ENCODE measurements around the gene RAD21L1.
"Not testable (repeated sequence)": the region's sequence is repeated elsewhere in the genome, so short reads cannot be mapped to it uniquely, and the experiment has no call there.

RAD21L1 gene

DNA sequence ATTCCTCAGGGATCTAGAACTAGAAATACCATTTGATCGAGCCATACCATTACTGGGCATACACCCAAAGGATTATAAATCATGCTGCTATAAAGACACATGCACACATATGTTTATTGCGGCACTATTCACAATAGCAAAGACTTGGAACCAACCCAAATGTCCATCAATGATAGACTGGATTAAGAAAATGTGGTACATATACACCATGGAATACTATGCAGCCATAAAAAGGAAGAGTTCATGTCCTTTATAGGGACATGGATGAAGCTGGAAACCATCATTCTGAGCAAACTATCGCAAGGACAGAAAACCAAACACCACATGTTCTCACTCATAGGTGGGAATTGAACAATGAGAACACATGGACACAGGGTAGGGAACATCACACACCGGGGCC, 3.1 kb upstream of the RAD21L1 start:
- H3K27ac ChIP-seq = not testable (repeated sequence)

DNA sequence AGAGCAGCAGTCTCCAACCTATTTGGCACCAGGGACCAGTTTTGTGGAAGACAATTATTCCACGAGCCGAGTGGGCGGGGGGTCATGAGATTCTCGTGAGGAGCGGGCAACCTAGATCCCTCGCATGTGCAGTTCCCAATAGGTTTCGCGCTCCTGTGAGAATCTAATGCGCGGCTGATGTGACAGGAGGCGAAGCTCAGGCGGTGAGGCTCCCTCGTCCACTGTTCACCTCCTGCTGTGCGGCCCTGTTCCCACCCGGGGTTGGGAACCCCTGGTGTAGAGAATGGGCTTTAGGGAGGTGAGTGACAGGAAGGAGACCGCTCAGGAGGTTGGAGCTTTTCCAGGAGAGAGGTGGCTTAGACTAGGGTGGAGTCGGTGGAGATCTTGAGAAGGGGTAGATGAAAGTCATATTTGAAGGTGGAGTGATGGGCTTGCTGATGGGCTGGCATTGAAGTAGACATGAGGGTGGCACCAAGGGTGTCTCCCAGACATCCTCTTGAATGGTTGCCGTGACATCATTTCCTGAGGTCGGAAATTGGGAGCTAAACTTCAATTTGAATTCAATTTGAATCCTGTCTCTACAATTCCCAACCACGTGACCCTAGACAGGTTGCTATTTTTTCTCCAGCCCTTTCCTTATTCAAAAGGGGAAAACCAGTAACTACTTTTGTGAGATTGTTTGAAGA, 1.5 kb upstream of the RAD21L1 start:
- H3K27ac ChIP-seq = no peak overlapping the region
- DNase-seq (ENCODE audit: low read depth, low spot score) = no peak

More for the DNA sequence above, 3.1 kb upstream of the RAD21L1 start:
- DNase-seq (ENCODE audit: low read depth, low spot score) = not testable (repeated sequence)

DNA sequence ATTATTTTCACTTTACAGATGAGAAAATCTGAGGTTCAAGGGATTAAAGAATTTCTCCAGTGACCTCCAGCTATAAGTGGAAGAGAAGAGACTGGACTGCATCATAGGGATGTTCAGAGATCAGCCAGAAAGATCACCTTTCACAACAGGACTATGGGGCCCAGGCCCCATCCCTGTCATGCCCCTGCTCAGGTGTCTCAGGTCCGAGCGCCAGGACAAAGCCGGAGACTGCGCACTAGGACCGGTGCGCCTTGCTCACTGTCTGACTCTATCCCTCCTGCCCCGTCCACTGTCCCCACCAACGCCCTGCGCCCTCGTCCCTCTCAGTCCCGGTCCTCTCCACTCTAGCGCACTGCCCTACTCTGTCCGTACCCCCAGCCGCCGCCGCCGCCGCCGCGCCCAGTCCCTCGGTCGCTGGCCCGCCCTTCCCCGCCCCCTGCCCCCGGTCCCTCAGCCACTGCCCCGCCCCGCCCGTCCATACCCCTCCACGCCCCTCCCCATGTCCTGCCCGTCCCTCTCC, 521 bp upstream of the RAD21L1 start:
- no peak overlapping the region for H3K27ac ChIP-seq
- no peak for DNase-seq (ENCODE audit: low read depth, low spot score)

GRCh38 chr20:1229541-1229940, 3.7 kb downstream of the RAD21L1 start:
- no peak overlapping the region for H3K27ac ChIP-seq
- DNase-seq (ENCODE audit: low read depth, low spot score) = no peak

DNA sequence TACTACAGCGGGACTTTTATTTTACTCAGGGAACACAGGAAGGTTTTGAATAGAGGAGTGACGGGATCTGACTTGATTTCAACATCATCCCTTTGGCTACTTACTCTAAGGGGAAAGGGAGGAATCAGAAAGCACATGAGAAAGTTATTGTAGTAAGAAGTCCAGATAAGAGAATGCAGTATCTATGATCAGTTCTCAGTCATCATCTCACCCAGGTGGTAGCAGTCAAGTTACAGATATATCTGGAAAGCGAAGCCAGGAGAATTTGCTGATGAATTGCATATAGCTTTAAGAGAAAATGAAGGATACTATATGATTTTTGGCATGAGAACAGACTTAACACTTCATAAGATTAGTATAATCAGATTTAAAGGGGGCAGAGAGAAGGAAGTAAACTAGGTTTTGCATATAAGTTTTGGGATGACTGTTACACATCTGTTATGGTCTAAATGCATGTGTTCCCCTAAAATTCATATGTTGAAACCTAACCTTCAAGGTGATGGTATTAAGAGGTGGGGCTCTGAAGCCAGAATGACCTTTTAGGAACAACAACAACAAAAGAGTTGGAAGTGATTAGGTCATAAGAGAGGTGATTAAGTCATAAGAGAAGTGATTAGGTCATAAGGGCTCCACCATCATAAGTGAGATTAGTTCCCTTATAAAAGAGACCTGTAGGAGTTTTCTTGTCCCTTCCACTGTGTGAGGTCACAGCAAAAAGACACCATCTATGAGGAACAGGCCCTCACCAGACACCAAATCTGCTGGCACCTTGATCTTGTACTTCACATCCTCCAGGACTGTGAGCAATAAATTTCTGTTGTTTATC, 6.7 kb downstream of the RAD21L1 start:
- no peak for DNase-seq (ENCODE audit: low read depth, low spot score)
- H3K27ac ChIP-seq = no peak overlapping the region

DNA sequence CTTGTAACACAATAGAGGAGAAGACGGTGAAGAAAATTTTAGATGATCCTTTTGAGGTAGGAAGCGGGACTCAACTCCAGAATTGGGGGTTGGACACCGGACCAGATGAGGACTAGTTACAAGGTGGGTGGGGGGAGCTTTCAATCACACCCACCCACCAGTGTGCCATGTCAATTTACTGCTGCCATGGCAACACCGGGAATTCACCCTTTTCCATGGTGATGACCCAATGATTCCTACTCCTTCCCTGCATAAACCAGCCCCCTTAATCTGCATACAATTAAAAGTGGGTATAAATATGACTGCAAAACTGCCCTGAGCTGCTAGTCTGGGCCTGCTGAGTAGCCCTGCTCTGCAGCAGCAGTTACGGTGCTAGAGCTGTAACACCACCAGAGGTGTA, 14.7 kb downstream of the RAD21L1 start:
- DNase-seq (ENCODE audit: low read depth, low spot score) = no peak
- H3K27ac ChIP-seq = no peak overlapping the region

- no peak for DNase-seq (ENCODE audit: low read depth, low spot score)
- H3K27ac ChIP-seq = no peak overlapping the region
These were observed 15.6 kb downstream of the RAD21L1 start for GRCh38 chr20:1241456-1241855.

GRCh38 chr20:1242099-1242498, 16.3 kb downstream of the RAD21L1 start:
- DNase-seq (ENCODE audit: low read depth, low spot score) = no peak
- H3K27ac ChIP-seq = no peak overlapping the region

GRCh38 chr20:1242530-1242929, 16.7 kb downstream of the RAD21L1 start:
- DNase-seq (ENCODE audit: low read depth, low spot score) = no peak
- H3K27ac ChIP-seq = no peak overlapping the region

DNA sequence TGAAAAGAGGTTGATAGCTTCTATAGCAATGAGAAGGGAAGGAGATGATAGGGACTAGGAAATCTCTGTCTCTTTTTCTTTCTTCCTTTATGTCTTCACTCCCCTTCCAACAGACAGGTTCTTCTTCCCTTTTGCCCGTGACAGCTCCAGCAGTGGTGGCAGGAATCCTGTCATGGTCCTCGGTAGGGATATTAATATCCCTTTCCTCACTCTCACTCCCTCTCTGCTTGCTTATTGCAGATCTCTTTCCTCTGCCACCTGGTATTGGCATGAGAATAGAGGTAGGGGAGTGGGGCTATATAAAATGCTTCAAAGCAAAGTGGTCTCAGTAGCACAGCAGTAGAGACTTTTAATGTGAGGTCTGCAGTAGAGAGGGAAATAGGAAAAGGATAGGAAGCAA, 19.7 kb downstream of the RAD21L1 start:
- H3K27ac ChIP-seq = no peak overlapping the region

GRCh38 chr20:1247689-1248088, 21.8 kb downstream of the RAD21L1 start:
- H3K27ac ChIP-seq = no peak overlapping the region
- DNase-seq (ENCODE audit: low read depth, low spot score) = no peak

More for the DNA sequence above, 19.7 kb downstream of the RAD21L1 start:
- DNase-seq (ENCODE audit: low read depth, low spot score) = no peak

DNA sequence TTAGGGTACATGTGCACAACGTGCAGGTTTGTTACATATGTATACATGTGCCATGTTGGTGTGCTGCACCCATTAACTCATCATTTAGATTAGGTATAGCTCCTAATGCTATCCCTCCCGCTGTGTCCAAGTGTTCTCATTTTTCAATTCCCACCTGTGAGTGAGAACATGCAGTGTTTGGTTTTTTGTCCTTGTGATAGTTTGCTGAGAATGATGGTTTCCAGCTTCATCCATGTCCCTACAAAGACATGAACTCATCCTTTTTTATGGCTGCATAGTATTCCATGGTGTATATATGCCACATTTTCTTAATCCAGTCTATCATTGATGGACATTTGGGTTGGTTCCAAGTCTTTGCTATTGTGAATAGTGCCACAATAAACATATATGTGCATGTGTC, 24.4 kb downstream of the RAD21L1 start:
- not testable (repeated sequence) for H3K27ac ChIP-seq; DNase-seq (ENCODE audit: low read depth, low spot score)

- DNase-seq (ENCODE audit: low read depth, low spot score) = no peak
- no peak overlapping the region for H3K27ac ChIP-seq
These were observed 26.6 kb downstream of the RAD21L1 start for GRCh38 chr20:1252416-1252815.

GRCh38 chr20:1254254-1254653, 28.4 kb downstream of the RAD21L1 start:
- DNase-seq (ENCODE audit: low read depth, low spot score) = no peak
- H3K27ac ChIP-seq = no peak overlapping the region

DNA sequence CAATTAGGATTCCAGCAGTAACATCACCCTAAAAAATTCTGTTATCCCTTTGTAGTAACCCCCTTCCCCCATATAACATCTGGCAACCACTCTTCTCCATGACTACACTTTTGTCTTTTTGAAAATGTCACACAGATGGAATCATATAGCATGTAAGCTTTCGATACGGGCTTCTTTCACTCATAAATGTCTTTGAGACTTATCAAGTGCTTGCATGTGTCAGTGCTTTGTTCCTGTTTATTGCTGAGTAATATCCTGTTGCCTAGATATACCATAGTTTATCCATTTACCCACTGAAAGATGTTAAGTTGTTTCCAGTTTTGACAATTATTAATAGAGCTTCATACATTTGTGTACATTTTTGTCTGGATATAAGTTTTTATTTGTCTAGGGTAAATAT, 29.8 kb downstream of the RAD21L1 start:
- no peak overlapping the region for H3K27ac ChIP-seq
- no peak for DNase-seq (ENCODE audit: low read depth, low spot score)

DNA sequence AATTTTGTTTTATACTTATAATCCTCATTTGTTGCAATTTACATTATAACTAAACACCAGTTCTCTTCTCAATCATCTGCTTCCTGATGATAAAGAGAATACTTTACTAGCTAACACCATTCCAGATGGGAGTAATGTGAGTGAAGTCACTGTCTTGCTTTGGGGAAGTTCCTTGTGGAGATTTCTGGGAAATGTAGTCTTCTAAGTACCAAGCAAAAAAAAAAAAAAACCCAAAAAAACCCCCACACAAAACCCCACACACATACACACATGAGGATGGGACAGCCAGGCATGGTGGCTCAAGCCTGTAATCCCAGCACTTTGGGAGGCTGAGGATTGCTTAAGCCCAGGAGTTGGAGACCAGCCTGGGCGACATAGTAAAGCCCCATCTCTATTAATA, 38.0 kb downstream of the RAD21L1 start:
- no peak overlapping the region for H3K27ac ChIP-seq
- DNase-seq (ENCODE audit: low read depth, low spot score) = no peak

DNA sequence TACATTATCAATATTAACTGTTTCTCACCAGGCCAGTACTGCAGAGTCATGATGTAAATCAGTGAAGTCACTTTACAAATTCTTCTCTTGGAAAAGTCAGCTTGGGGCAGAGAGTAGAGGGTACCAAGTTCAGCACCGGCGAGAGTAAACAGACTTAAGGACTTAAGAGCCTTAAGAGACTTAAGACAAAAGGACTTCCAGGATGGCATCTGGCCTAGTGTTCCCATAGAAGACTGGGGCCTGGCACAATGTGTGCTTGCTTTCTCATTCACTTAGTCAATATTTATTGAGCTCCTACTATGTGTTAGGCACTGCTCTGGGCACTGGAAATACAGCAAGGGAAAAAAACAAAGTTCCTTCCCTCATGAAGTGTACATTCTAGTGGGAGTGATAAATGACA, 38.9 kb downstream of the RAD21L1 start:
- DNase-seq (ENCODE audit: low read depth, low spot score) = no peak
- no peak overlapping the region for H3K27ac ChIP-seq

GRCh38 chr20:1265226-1265915, 39.5 kb downstream of the RAD21L1 start:
- no peak for DNase-seq (ENCODE audit: low read depth, low spot score)
- no peak overlapping the region for H3K27ac ChIP-seq

- H3K27ac ChIP-seq = no peak overlapping the region
- DNase-seq (ENCODE audit: low read depth, low spot score) = no peak
These were observed 40.0 kb downstream of the RAD21L1 start for GRCh38 chr20:1265916-1266166.

- no peak for DNase-seq (ENCODE audit: low read depth, low spot score)
These were observed 40.5 kb downstream of the RAD21L1 start, which contains the start of gene SNPH for GRCh38 chr20:1266167-1266973. Gene SNPH (plus strand): TSS chr20:1266294. CDS start chr20:1296240, 29,946 bp downstream.

More at GRCh38 chr20:1266167-1266973, 40.5 kb downstream of the RAD21L1 start, which contains the start of gene SNPH:
- no peak within 1 kb of the TSS for H3K27ac ChIP-seq
